A172 (cell line): ENCODE results near the gene MYO5C. TPM values are rescaled to one million over a fixed set of nuclear protein-coding genes. Genes with fewer than 3 reads are reported as not detected.
A peak's percentile ranks its signal among the peaks of the same experiment; 100 is the strongest.

Source experiments
- DNase-seq: peaks from one replicate; pipeline ENCODE4 v3.0.0-alpha.2; 2015; ENCODE audit warnings: low spot score
- total RNA-seq: library from RNA; depleted of rRNA; stranded (reverse); fragments of >200 nt; shearing (Covaris generic); gene quantifications from 2 replicates; pipeline ENCODE4 v1.2.3, GENCODE V29; 2014

Gene MYO5C
- total RNA-seq, 1 experiment from 2014 or later = 0.88 TPM

DNA sequence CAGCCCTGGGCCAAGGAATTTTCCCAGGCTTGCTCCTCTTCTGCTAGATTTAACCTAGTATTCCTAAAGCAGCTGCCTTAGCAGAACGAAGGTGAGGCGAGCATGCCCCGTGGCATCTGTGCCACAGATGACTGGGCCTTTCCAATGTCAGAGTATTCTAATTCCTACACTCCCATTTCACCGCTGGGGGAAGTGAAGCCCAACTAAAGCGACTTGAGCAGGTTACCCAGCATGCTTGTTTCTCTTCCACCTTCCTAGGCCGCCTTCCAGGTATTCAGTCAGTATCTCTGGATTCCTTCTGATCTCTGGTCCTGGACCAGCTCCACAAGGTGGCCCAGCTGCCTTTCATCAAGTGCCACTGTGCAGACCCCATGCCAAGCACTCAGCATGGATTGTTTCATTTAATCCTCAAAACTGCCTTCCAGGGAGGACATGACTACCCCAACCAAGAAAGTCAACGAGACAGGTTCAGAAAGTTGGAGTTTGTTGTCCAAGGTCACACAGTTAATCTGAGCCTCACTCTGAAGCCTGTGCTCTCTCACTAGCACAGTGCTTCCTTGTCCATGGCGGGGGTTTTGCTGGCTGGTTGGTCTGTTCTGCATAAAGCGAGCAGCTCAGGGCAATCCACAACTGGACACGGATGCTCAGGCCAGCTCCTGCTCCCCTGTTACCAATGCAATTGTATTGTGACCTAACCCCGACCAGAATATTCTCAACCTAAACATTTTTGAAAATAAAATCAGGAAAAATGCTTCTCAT is 15.1 kb downstream of the MYO5C start:
- no peak for DNase-seq

GRCh38 chr15:52278636-52279367 is 16.8 kb downstream of the MYO5C start:
- DNase-seq = no peak

- DNase-seq = no peak
Measured at GRCh38 chr15:52278135-52278534, 17.5 kb downstream of the MYO5C start.

DNA sequence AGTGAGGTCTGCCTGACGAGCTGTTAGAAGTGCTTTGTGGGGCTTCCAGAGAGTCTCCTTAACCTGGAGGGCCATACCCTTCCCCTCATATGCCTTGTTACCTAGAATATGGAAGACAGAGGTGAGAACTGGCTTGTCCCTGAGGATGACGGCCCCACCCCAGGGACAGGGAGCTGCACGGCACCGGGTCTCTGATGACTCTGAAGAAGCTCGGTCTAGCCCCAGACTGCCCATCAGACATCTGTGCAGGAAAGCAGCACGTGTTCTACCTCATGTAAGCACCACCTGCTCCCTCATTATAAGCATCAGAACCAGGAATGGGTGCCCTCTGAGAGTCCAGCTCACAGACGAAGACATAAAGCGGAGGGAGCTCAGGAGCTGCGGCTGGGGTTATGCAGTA is 18.0 kb downstream of the MYO5C start:
- DNase-seq = no peak

- no peak for DNase-seq
Measured at GRCh38 chr15:52276256-52276770, 19.3 kb downstream of the MYO5C start.

DNA sequence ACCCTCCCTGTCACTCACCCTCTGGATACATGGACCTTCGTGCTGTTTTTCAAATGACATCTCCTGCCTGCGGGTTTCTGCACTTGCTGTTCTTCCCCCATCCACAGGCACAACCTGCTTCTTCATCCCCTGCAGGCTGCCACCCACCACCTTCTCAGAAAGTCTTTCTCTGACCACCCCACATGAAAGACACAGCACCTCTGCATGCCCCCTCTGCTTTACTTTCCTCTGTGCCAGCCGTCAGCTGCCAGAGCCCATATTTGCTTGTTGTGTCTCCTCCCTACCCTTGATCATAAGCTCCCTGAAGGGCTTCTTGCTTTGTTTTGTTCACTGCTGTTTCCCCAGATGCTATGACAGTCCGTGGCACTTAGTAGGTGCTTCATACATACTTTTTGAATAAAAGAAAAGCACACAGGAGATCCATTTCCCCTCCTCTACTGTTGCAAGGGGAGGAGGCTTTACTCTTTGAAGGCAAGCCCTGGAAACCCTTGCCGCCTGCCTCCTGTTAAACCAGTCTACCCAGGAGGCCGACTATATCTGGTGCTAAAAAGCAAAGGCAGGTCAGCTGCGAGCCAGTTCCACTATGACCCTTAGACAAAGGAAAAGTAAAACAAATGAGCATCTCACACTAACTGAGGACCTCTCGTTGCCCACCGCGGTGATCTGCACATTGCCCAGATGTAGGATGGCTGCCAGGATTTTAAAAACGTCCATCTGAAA is 31.9 kb downstream of the MYO5C start:
- DNase-seq = no peak

GRCh38 chr15:52262364-52262763 is 33.2 kb downstream of the MYO5C start:
- peak; percentile 58 for DNase-seq

GRCh38 chr15:52261498-52262242 is 33.9 kb downstream of the MYO5C start:
- DNase-seq = peak; percentile 95

GRCh38 chr15:52261026-52261425 is 34.6 kb downstream of the MYO5C start:
- no peak for DNase-seq

GRCh38 chr15:52259503-52259902 is 36.1 kb downstream of the MYO5C start:
- no peak for DNase-seq

DNA sequence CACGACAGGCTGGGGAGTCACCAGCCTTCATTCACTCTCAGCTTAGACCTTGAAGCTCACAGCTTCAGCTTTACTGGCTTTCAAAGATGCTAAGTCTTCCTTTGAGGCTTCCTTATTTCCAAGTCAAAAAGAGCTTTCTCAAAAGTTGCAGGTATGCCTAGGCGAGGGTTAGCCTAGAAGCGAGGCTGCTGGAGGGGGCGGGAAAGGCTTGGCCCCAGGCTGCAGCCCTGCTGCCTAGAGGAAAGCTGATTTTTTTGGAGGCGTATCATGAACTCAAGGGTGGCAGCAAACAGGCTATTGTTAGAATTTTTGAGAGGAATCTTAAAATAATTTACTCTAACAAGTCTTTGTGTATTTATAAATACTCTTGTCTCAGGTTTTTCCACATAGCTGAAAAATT is 37.1 kb downstream of the MYO5C start:
- no peak for DNase-seq

GRCh38 chr15:52257734-52258062 is 37.9 kb downstream of the MYO5C start:
- DNase-seq = peak; percentile 37

- no peak for DNase-seq
Measured at GRCh38 chr15:52256930-52257733, 38.5 kb downstream of the MYO5C start.

GRCh38 chr15:52256366-52256765 is 39.2 kb downstream of the MYO5C start:
- DNase-seq = peak; percentile 71

- DNase-seq = no peak
Measured at GRCh38 chr15:52255935-52256334, 39.7 kb downstream of the MYO5C start.

DNA sequence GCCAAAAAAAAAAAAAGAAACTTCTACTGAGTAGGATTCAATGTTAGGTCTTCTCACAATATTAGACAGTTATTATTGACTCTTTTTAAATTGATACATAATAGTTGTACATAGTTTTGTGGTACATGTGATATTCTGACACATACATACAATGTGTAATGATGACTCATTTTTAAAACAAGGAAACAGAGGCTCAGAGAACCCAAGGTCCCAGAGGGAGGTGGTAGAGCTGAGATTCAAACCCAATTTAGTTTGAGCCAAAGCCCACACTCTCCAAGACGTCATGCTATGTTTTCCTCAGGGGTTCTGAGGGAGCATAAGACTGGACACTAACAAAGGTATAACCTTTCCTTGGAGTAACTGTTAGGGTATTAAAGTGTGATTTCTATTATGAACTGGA is 40.6 kb downstream of the MYO5C start:
- DNase-seq = no peak

DNA sequence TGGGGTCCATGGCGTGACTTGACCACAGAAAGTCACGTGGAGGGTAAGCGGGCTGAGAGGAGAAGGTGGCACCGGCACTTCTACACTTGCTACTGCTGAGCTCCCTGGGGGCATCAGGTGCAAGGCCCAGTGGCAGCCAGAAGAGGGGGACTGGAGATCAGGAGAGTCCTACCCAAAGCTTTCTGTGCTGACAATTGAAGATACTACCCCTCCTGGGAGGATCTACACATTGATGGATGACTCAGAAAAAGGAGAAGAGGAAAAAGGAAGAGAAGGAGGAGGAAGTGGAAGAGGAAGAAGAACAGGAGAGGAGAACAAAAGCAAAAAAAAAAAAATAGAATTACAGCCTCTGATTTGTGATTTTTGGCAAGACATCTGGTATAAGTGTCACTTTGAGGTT is 41.2 kb downstream of the MYO5C start:
- no peak for DNase-seq

- peak; percentile 92 for DNase-seq
Measured at GRCh38 chr15:52252781-52253180, 42.8 kb downstream of the MYO5C start.

DNA sequence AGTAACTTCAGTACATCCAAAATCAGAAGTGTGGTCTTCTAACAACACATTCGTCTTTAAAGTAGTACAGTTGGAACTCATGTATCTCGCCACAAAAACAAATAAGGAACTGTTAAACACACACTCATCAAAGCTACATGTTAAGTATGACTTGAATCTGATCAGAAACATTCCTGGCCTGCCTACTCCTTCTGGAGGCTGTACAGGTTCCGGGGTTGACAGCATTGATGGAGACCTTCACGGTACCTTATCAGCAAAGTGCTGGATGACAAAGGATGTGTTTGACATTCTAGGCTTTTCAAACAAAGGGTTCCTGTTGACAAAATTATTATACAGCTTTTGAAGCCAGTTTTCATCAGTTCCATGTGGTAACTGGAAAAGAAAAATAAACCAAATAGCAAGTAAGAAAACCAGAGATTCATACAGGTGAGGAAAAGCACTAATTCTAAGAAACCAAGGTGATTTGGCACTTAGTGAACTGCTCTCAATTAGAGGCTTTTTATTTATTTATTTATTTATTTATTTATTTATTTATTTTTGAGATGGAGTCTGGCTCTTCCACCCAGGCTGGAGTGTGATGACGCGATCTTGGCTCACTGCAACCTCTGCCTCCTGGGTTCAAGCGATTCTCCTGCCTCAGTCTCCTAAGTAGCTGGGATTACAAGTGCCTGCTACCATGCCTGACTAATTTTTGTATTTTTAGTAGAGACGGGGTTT is 44.3 kb downstream of the MYO5C start:
- DNase-seq = no peak

DNA sequence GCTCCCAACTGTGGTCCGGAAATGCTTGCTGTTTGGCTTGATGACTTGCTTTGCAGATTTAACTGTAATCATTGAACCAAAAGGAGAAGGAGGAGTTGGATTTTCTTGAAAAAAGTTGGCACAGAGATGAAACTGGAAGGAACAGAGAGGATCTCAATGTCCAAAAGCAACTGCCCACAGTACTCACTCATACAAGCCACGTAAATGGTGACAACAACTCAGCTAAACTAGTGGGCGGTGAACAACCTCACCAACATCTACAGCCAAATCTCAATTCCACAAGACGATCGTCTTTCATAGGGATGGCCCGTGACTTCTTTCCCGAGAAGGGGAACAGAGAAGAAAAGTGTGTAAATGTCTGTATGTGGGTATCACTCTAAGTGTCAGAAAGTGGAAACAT is 48.1 kb downstream of the MYO5C start:
- DNase-seq = no peak
